GM18499 (cell line): ENCODE measurements around the gene CELSR3.

Source experiments
- ATAC-seq: cut with Tn5 transposase; IDR thresholded peaks from one replicate; pipeline ENCODE4 v1.9.1; 2021; ENCODE audit warnings: moderate number of reproducible peaks; ENCODE audit not compliant: insufficient read depth, unreplicated experiment

Gene CELSR3

GRCh38 chr3:48635222-48636021, 27.3 kb downstream of the CELSR3 start, which contains the start of gene SLC26A6:
TSS of gene SLC26A6 (minus strand) at chr3:48635461. CDS start at chr3:48635393, 68 bp downstream.
- peak; percentile 46 for ATAC-seq

- ATAC-seq, result no peak
Measured at GRCh38 chr3:48634661-48635221, 27.9 kb downstream of the CELSR3 start.

GRCh38 chr3:48633743-48634142, 28.9 kb downstream of the CELSR3 start:
- no peak for ATAC-seq

DNA sequence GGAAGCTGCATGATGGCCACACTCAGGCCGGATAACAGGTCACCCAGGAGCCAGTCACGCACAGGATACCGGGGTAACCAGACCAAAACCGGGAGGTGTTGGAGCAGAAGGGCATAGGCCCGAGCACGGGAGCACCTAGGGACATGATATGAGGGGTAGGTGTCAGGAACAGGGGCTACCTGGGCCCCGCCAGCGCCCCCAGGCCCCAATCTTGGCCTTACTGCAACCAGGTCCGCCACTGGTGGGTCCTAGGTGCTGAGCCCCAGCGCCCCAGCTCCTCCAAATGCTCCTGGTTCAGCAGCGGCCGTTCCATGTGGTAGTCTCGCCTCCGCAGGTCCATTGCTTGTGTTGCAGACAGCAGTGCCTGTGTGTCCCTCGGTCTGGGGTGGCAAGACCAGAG, 29.4 kb downstream of the CELSR3 start:
- no peak for ATAC-seq

DNA sequence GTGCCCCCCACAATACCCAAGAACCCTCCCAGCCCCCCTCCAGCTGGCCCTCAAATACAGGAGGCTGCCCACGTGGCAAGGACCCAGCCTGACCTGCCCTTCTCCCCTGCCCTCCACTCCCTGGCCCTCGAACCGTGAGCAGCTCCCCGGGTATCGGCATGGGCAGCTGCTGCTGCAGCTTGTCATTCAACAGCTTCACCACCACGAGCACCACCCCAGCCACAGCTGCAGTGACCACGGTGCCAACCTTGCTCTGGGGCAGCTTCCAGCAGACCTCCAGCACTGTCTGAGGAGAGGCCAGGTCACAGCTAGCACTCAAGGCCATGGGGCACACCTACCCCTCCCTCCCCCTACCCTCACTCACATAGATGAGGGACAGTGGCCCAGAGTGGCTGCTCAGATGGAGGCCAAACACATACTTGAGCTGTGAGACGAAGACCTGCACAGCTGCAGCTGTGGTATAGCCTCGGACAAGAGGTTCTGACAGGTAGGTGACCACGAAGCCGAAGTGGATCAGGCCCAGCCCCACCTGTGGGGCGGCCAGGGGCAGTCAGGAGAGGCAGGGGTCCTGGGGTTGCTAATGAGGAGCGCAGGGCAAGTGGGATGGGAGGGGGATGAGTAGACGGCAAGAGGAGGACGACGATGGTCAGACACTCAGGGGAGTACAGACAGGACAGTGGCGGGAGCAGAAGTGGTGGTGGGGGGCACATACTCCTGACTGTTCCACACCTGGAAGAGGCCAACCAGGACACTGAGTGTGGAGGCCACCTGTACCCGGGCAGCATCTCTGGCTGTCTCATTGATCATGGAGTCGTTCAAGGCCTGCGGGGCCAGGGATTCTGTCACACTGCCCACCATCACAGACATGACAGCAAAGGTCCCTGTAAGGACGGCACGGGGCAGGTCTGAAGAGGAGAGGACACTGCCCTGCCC, 30.9 kb downstream of the CELSR3 start:
- ATAC-seq, result no peak

GRCh38 chr3:48630833-48631232, 31.9 kb downstream of the CELSR3 start:
- ATAC-seq, result no peak

GRCh38 chr3:48630407-48630806, 32.3 kb downstream of the CELSR3 start:
- ATAC-seq, result no peak

- no peak for ATAC-seq
Measured at GRCh38 chr3:48629894-48630293, 32.8 kb downstream of the CELSR3 start.

- ATAC-seq, result no peak
Measured at GRCh38 chr3:48628277-48629017, 34.2 kb downstream of the CELSR3 start.

DNA sequence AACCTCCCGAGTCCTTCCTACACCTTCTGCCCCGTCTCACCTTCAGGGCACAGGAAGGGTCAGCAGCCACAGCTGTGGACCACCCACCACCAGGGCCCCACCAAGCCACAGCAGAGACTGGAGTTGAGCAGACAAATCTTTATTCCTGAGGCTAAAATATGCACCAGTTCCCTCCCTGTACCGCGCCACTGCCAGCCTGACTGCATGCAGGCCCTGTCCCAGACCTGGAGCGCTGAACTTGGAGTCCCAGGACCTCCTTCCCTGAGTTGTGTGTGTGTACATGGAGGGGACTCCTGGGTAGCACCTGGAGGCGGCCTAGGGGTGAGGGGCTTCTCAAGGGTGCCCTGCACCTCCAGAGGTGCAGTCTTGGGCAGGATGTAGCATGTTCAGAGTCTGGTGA, 37.1 kb downstream of the CELSR3 start:
- ATAC-seq, result no peak

DNA sequence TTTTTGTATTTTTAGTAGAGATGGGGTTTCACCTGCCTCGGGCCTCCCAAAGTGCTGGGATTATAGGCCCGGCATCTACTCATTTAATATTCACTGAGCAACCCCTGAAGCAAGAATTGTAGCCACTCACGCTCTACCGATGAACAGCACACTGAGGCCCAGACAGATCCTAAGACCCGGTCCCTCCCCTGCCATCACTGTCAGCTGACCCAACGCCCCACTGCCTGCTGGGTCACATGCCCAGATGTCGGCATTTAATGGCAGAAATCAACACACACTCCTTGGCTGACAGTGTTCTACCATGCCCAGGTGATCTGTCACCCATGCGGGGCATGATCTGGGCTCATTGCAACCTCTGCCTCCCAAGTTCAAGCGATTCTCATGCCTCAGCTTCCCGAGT, 37.9 kb downstream of the CELSR3 start:
- ATAC-seq, result no peak

DNA sequence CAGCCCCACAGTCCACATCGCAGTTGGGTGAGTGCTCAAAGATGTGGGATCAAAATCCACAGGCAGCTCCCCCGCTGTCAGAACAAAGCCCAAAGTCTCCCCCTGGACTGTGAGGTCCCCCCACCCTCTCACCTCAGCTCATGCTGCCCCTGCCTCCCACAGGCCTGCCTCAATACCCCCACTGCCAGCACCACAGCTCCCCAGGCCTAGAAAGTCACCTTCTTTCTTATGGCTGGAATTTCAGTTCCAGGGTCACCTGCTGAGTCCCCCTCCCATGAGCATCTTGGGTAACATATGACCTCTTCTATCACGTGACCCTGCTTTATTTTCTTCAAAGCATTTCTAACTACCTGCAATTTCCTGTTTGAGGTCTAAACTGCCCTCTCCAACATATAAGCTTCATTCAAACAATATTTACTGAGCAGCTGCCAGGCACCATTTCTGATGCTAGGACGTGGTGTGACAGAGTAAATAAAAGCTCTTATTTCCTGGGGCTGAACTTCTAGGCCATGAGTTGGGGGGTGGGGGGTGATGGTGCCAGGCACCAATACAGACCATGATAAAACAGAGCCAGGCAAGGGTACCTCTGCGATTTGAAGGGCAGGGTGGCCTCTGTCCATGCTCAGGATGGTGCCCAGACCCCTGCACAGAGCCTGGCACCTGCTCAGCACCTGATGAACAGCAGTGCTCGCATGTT, 38.7 kb downstream of the CELSR3 start:
- no peak for ATAC-seq

DNA sequence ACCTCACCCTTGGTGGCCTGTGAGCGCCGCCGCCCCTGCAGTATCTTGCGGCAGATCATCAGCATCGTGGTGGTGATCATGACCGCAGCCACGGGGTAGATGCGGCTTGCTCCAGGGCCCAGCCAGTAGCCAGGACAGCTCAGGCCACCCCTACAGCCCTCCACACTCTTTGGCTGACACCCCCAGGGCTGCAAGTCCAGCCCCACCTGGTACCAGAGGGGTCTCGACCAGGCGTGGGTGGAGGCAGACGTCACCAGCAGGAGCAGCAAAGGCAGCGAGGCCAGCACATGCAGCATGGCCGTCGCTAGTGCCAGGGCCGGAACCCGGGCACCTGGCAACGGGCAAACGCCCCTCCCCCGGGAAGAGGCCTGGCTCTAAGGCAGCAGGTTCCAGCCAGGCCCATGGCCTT, 41.2 kb downstream of the CELSR3 start, which contains the start of gene TMEM89:
TSS of gene TMEM89 (minus strand) at position 309 of the 409 bp plus-strand sequence. CDS start at position 296, 13 bp downstream.
- no peak for ATAC-seq

- no peak for ATAC-seq
Measured at GRCh38 chr3:48619541-48620524, 42.9 kb downstream of the CELSR3 start.

- no peak for ATAC-seq
Measured at GRCh38 chr3:48617559-48617958, 45.1 kb downstream of the CELSR3 start.

- no peak for ATAC-seq
Measured at GRCh38 chr3:48614044-48614443, 48.6 kb downstream of the CELSR3 start.

GRCh38 chr3:48612309-48612708, 50.4 kb downstream of the CELSR3 start:
- ATAC-seq, result no peak
